PC-3 (cell line): ENCODE measurements around the gene ANKUB1. TPM values are rescaled to one million over a fixed set of nuclear protein-coding genes. Genes with fewer than 3 reads are reported as not detected.

ENCODE experiments used
- ATAC-seq: fragments of 200-7000 bp; cut with Tn5 transposase; 2 replicates; pipeline ENCODE4 v1.9.1; 2020; ENCODE audit warnings: mild to moderate bottlenecking, moderate library complexity
- BruUV-seq: library from RNA; stranded (reverse); fragments of 400-500 nt; replicated peaks from 2 replicates; lab custom pipeline; 2021; lab: Mats Ljungman, UMichigan
- CTCF ChIA-PET: fragments of 300-600 bp; sonication (Branson Sonifier 250); formaldehyde crosslinking; loops from one replicate; lab custom pipeline; 2022; ENCODE audit warnings: antibody characterized with exemption; lab: Charles Lee
- POLR2A ChIA-PET: fragments of 300-600 bp; sonication (Branson Sonifier 250); formaldehyde crosslinking; loops from one replicate; lab custom pipeline; 2022; ENCODE audit warnings: antibody characterized with exemption; ENCODE audit not compliant: unreplicated experiment; lab: Charles Lee
- DNase-seq: peaks from one replicate; pipeline ENCODE4 v3.0.0-alpha.2; 2015
- H2AFZ ChIP-seq: fragments of 300-600 bp; sonication (generic); 2 replicates; pipeline ENCODE4 v1.6.0; 2016; ENCODE audit warnings: antibody characterized with exemption, low read length
- H3F3A ChIP-seq: fragments of 300-600 bp; sonication (generic); one replicate; pipeline ENCODE4 v1.6.0; 2017; ENCODE audit warnings: antibody characterized with exemption, low read length, control low read depth, mild to moderate bottlenecking; ENCODE audit not compliant: unreplicated experiment
- H3K27ac ChIP-seq: fragments of 300-600 bp; sonication (generic); 2 replicates; pipeline ENCODE4 v1.5.1; 2016; ENCODE audit warnings: mild to moderate bottlenecking, low read length
- H3K27me3 ChIP-seq: fragments of 300-600 bp; sonication (generic); 2 replicates; pipeline ENCODE4 v1.6.1; 2016; ENCODE audit warnings: low read length, mixed read lengths
- H3K36me3 ChIP-seq: fragments of 300-600 bp; sonication (generic); 2 replicates; pipeline ENCODE4 v1.6.1; 2016; ENCODE audit warnings: low read depth, mixed run types, low read length, mixed read lengths
- H3K4me1 ChIP-seq: fragments of 300-600 bp; sonication (generic); 2 replicates; pipeline ENCODE4 v1.5.1; 2016; ENCODE audit warnings: low read length; ENCODE audit not compliant: insufficient read depth
- H3K4me2 ChIP-seq: fragments of 300-600 bp; sonication (generic); 2 replicates; pipeline ENCODE4 v1.6.0; 2016; ENCODE audit warnings: low read length
- H3K4me3 ChIP-seq: fragments of 300-600 bp; sonication (generic); 2 replicates; pipeline ENCODE4 v1.5.1; 2016; ENCODE audit warnings: mild to moderate bottlenecking, low read length, mixed read lengths
- H3K79me2 ChIP-seq: fragments of 300-600 bp; sonication (generic); 2 replicates; pipeline ENCODE4 v1.6.1; 2017; ENCODE audit warnings: low read length, mixed read lengths
- H3K9ac ChIP-seq: fragments of 300-600 bp; sonication (generic); 2 replicates; pipeline ENCODE4 v1.6.0; 2016; ENCODE audit warnings: mild to moderate bottlenecking, low read length
- H3K9me2 ChIP-seq: fragments of 300-600 bp; sonication (generic); replicated peaks from 2 replicates; pipeline ENCODE4 v1.6.1; 2016; ENCODE audit warnings: mixed run types, low read length, mixed read lengths
- H3K9me3 ChIP-seq: fragments of 300-600 bp; sonication (generic); 2 replicates; pipeline ENCODE4 v1.6.1; 2016; ENCODE audit warnings: low read length, mixed read lengths
- H4K20me1 ChIP-seq: fragments of 300-600 bp; sonication (generic); 2 replicates; pipeline ENCODE4 v1.6.1; 2016; ENCODE audit warnings: low read length, mixed read lengths
- EZH2 ChIP-seq: fragments of 300-600 bp; sonication (generic); IDR thresholded peaks from one replicate; pipeline ENCODE4 v1.6.1; 2017; ENCODE audit warnings: antibody characterized with exemption, mild to moderate bottlenecking, low read length; ENCODE audit not compliant: unreplicated experiment
- EZH2phosphoT487 ChIP-seq: fragments of 300-600 bp; sonication (generic); IDR thresholded peaks from 2 replicates; pipeline ENCODE4 v1.6.1; 2018; ENCODE audit warnings: mild to moderate bottlenecking, antibody characterized with exemption, low read length, borderline replicate concordance
- intact Hi-C: fragments of 100-400 bp; cut with micrococcal nuclease; formaldehyde crosslinking; loops from 2 replicates; pipeline ENCODE4 v1.9.0; 2023
- total RNA-seq: library from RNA; depleted of rRNA; stranded (reverse); fragments of >200 nt; gene quantifications from 2 replicates; pipeline ENCODE4 v1.2.3, GENCODE V29; 2014
- TF ChIP-seq, protein P1 (sequence below): fragments of 300-600 bp; sonication (generic); conservative IDR thresholded peaks from 2 replicates; pipeline ENCODE4 v1.5.1; 2017; ENCODE audit warnings: antibody characterized with exemption, low read depth, mild to moderate bottlenecking, low read length

The ANKUB1 gene
- total RNA-seq, 1 experiment from 2014 or later: not detected

DNA sequence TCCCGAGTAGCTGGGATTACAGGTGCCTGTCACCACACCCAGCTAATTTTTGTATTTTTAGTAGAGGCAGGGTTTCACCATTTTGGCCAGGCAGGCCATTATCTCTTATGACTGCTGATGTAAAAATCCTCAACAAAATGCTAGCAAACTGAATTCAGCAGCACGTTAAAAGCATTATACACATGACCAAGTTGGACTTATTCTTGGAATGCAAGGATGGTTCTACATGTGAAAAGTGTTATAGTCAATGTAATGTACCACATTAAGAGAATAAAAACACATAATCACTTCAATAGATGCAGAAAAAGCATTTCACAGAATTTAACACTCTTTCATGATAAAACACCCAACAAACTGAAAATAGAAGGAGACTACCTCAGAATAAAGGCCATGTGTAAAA, 40.9 kb upstream of the ANKUB1 start:
- H3K4me2 ChIP-seq: no peak overlapping the region
- H3K9ac ChIP-seq: no peak overlapping the region
- TF ChIP-seq EZH2 (no peak), EZH2phosphoT487 (no peak)
- TF ChIP-seq, protein P1, sequence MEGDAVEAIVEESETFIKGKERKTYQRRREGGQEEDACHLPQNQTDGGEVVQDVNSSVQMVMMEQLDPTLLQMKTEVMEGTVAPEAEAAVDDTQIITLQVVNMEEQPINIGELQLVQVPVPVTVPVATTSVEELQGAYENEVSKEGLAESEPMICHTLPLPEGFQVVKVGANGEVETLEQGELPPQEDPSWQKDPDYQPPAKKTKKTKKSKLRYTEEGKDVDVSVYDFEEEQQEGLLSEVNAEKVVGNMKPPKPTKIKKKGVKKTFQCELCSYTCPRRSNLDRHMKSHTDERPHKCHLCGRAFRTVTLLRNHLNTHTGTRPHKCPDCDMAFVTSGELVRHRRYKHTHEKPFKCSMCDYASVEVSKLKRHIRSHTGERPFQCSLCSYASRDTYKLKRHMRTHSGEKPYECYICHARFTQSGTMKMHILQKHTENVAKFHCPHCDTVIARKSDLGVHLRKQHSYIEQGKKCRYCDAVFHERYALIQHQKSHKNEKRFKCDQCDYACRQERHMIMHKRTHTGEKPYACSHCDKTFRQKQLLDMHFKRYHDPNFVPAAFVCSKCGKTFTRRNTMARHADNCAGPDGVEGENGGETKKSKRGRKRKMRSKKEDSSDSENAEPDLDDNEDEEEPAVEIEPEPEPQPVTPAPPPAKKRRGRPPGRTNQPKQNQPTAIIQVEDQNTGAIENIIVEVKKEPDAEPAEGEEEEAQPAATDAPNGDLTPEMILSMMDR: no peak
- H3K9me3 ChIP-seq: peaks cover 39% of the 10 kb centered on the region
- intact Hi-C loops: no loop called here
- no TSS peak for BruUV-seq
- DNase-seq (no peak), ATAC-seq (no peak)
- H3K79me2 ChIP-seq: peaks cover 69% of the 10 kb centered on the region
- peaks cover 57% of the 10 kb centered on the region for H3K36me3 ChIP-seq
- H3K27me3 ChIP-seq: no peaks in the 10 kb centered on the region
- H3K4me3 ChIP-seq: no peak overlapping the region
- no peak overlapping the region for H2AFZ ChIP-seq
- H3F3A ChIP-seq: no peaks in the 10 kb centered on the region
- H4K20me1 ChIP-seq: no peaks in the 10 kb centered on the region
- H3K27ac ChIP-seq: no peak overlapping the region
- H3K9me2 ChIP-seq: no peaks in the 10 kb centered on the region
- no peaks in the 10 kb centered on the region for H3K4me1 ChIP-seq
- POLR2A ChIA-PET: no interaction called here
- CTCF ChIA-PET: no interaction called here

DNA sequence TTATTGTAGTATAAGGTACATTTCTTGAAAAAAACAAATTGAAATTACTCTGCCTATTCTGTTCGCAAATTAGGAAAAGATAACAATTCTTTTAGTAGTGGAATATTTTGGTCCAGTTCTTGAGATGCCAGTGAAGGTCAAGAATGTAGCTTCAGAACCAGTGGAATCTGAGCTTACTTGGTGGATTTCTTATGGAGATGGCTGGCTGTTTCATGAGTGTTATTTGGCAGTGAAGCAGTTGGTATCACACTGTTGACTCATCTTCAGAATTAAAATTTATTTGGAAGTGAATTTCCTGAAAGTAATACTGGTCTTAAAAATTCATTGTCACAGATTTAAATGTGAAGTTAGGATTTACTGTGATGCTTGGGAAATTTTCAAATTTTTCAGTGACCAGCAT, 39.7 kb upstream of the ANKUB1 start:
- DNase-seq: no peak
- H2AFZ ChIP-seq: no peak overlapping the region
- H3K9me2 ChIP-seq: no peaks in the 10 kb centered on the region
- H3K4me1 ChIP-seq: no peaks in the 10 kb centered on the region
- H3K27ac ChIP-seq: no peak overlapping the region
- H3K9ac ChIP-seq: no peak overlapping the region
- ChIA-PET POLR2A (no interaction called here), CTCF (no interaction called here)
- no peaks in the 10 kb centered on the region for H3F3A ChIP-seq
- H3K36me3 ChIP-seq: peaks cover 46% of the 10 kb centered on the region
- no TSS peak for BruUV-seq
- H3K4me2 ChIP-seq: no peak overlapping the region
- no peaks in the 10 kb centered on the region for H4K20me1 ChIP-seq
- intact Hi-C loops: no loop called here
- H3K4me3 ChIP-seq: no peak overlapping the region
- no peak; the same call in 1 of the 2 replicates for ATAC-seq
- peaks cover 79% of the 10 kb centered on the region for H3K79me2 ChIP-seq
- H3K9me3 ChIP-seq: peaks cover 36% of the 10 kb centered on the region
- TF ChIP-seq, protein P1: no peak
- TF ChIP-seq EZH2 (no peak), EZH2phosphoT487 (no peak)
- no peaks in the 10 kb centered on the region for H3K27me3 ChIP-seq

DNA sequence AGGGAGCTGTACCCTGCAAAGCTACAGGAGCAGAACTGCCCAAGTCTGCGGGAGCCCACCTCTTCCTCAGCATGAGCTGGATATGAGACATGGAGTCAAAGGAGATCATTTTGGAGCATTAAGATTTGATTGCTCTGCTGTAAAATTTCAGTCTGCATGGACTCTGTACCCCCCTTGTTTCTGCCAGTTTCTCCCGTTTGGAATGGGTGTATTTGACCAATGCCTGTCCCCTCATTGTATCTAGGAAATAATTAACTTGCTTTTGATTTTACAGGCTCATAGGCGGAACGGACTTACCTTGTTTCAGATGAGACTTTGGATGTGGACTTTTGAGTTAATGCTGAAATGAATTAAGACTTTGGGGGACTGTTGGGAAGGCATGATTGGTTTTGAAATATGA, 39.0 kb upstream of the ANKUB1 start:
- no peaks in the 10 kb centered on the region for H3K9me2 ChIP-seq
- H3K4me3 ChIP-seq: no peak overlapping the region; the same call in 1 of the 2 replicates
- no peaks in the 10 kb centered on the region for H3K27me3 ChIP-seq
- no peak overlapping the region for H3K27ac ChIP-seq
- TF ChIP-seq, protein P1: no peak
- no peak for TF ChIP-seq EZH2
- TF ChIP-seq EZH2phosphoT487: no peak
- CTCF ChIA-PET: no interaction called here
- no peaks in the 10 kb centered on the region for H3K4me1 ChIP-seq
- DNase-seq: no peak
- BruUV-seq: no TSS peak
- ATAC-seq: no peak
- no peak overlapping the region for H3K4me2 ChIP-seq
- no peak overlapping the region for H3K9ac ChIP-seq
- no peaks in the 10 kb centered on the region for H3F3A ChIP-seq
- no peaks in the 10 kb centered on the region for H4K20me1 ChIP-seq
- peaks cover 43% of the 10 kb centered on the region for H3K36me3 ChIP-seq
- peaks cover 36% of the 10 kb centered on the region for H3K9me3 ChIP-seq
- intact Hi-C loops: no loop called here
- POLR2A ChIA-PET: no interaction called here
- H3K79me2 ChIP-seq: peaks cover 81% of the 10 kb centered on the region
- no peak overlapping the region for H2AFZ ChIP-seq
